Lower lobe of right lung (tissue), 2 donors: ENCODE data around the gene CLCF1. TPM values are rescaled to one million over a fixed set of nuclear protein-coding genes. Genes with fewer than 3 reads are reported as not detected.
A peak's percentile ranks its signal among the peaks of the same experiment; 100 is the strongest.

Experiments
- ATAC-seq, 2 donors: fragments of 200-7000 bp; cut with Tn5 transposase; one replicate each; pipeline ENCODE4 v1.9.1; 2020 to 2022; ENCODE audit warnings: mild to moderate bottlenecking in 2 of 2, moderate library complexity in 2 of 2
- DNase-seq: peaks from one replicate; pipeline ENCODE4 v3.0.0-alpha.2; 2020
- H3K27ac ChIP-seq: fragments of 200-600 bp; one replicate; pipeline ENCODE4 v1.8.0; 2022
- H3K27me3 ChIP-seq: fragments of 200-600 bp; one replicate; pipeline ENCODE4 v1.8.0; 2022; ENCODE audit warnings: low read depth
- H3K36me3 ChIP-seq: fragments of 200-600 bp; one replicate; pipeline ENCODE4 v1.8.0; 2022; ENCODE audit warnings: mild to moderate bottlenecking
- H3K4me1 ChIP-seq: fragments of 200-600 bp; one replicate; pipeline ENCODE4 v1.8.0; 2022
- H3K4me3 ChIP-seq: fragments of 200-600 bp; one replicate; pipeline ENCODE4 v1.8.0; 2022; ENCODE audit warnings: mild to moderate bottlenecking
- H3K9me3 ChIP-seq: fragments of 200-600 bp; one replicate; pipeline ENCODE4 v1.8.0; 2022
- CTCF ChIP-seq: fragments of 200-600 bp; IDR thresholded peaks from one replicate; pipeline ENCODE4 v1.8.0; 2022; ENCODE audit warnings: antibody characterized with exemption, mild to moderate bottlenecking
- intact Hi-C: fragments of 100-400 bp; cut with DNase I; formaldehyde crosslinking; loops from one replicate; pipeline ENCODE4 v1.11.0; 2022
- total RNA-seq: library from RNA; stranded (reverse); fragmentation: NEBNext Ultra II Directional; extraction: Animal tissue kit (Norgen Biotek cat#: 25700); gene quantifications from one replicate; pipeline ENCODE4 v1.2.1, GENCODE V29; 2021
- donor health status: DM: no; HTN: yes; CAD: no; lungs with severe emphysema.

Gene CLCF1
- total RNA-seq, 1 donor from 2014 or later = 3.7 TPM

GRCh38 chr11:67354075-67355022 lies 19.0 kb downstream of the CLCF1 start:
- H3K27ac ChIP-seq = peak overlapping the region; percentile 94
- H3K4me3 ChIP-seq = peak overlapping the region; percentile 79
- H3K27me3 ChIP-seq = no peaks in the 10 kb centered on the region
- ATAC-seq (peak; percentile 2 to 3), DNase-seq (peak; percentile 61)
- no peaks in the 10 kb centered on the region for H3K9me3 ChIP-seq
- peaks cover 68% of the 10 kb centered on the region for H3K4me1 ChIP-seq
- TF ChIP-seq CTCF = no peak
- intact Hi-C loops = loop anchor here (5.0 kb wide), 1 partner anchor 33 kb away; no protein-coding TSS in a partner anchor
- H3K36me3 ChIP-seq = no peaks in the 10 kb centered on the region

- peak within 1 kb of the TSS; percentile 79 for H3K4me3 ChIP-seq
- intact Hi-C loops = loop anchor here (5.0 kb wide), 1 partner anchor 34 kb away; no protein-coding TSS in a partner anchor
- ATAC-seq (peak; percentile 95), DNase-seq (peak; percentile 99)
- H3K36me3 ChIP-seq = no peaks in the 10 kb centered on the region
- peak within 1 kb of the TSS; percentile 94 for H3K27ac ChIP-seq
- H3K27me3 ChIP-seq = no peaks in the 10 kb centered on the region
- TF ChIP-seq CTCF = no peak
- peaks cover 68% of the 10 kb centered on the region for H3K4me1 ChIP-seq
- H3K9me3 ChIP-seq = no peaks in the 10 kb centered on the region
Measured at GRCh38 chr11:67353317-67354074, 19.9 kb downstream of the CLCF1 start, which contains the start of gene POLD4. Gene POLD4 (minus strand): TSS chr11:67353546. CDS start chr11:67353399, 147 bp downstream.

- TF ChIP-seq CTCF = no peak
- peaks cover 62% of the 10 kb centered on the region for H3K4me1 ChIP-seq
- no peaks in the 10 kb centered on the region for H3K27me3 ChIP-seq
- peak; percentile 82 for DNase-seq
- intact Hi-C loops = loop anchor here (5.0 kb wide), 1 partner anchor 35 kb away; no protein-coding TSS in a partner anchor
- H3K27ac ChIP-seq = peak overlapping the region; percentile 94
- peak overlapping the region; percentile 79 for H3K4me3 ChIP-seq
- no peaks in the 10 kb centered on the region for H3K36me3 ChIP-seq
- peak; percentile 50 to 53 for ATAC-seq
- no peaks in the 10 kb centered on the region for H3K9me3 ChIP-seq
Measured at GRCh38 chr11:67352546-67353316, 20.7 kb downstream of the CLCF1 start.

- ATAC-seq (peak; percentile 40 to 41), DNase-seq (peak; percentile 77)
- Histone ChIP-seq H3K9me3 (no peaks in the 10 kb centered on the region), H3K4me3 (no peak overlapping the region), H3K27ac (peak overlapping the region; percentile 94), H3K27me3 (no peaks in the 10 kb centered on the region), H3K36me3 (no peaks in the 10 kb centered on the region), H3K4me1 (peaks cover 54% of the 10 kb centered on the region)
- intact Hi-C loops = loop anchor here (5.0 kb wide), 1 partner anchor 36 kb away; no protein-coding TSS in a partner anchor
- peak; percentile 92 for TF ChIP-seq CTCF
Measured at GRCh38 chr11:67351275-67352005, 22.0 kb downstream of the CLCF1 start.
